OCI-LY1 (cell line): Measurements from ENCODE around the gene S100A4.
"Not testable (repeated sequence)": the region's sequence is repeated elsewhere in the genome, so short reads cannot be mapped to it uniquely, and the experiment has no call there.

Experiments used
- H2AFZ ChIP-seq: fragments of 200-600 bp; sonication (generic), shearing (Covaris generic); 2 replicates; pipeline ENCODE4 v1.6.0; 2014; ENCODE audit warnings: antibody characterized with exemption, mild to moderate bottlenecking, low read length
- H3F3A ChIP-seq: fragments of 200-600 bp; sonication (generic), shearing (Covaris generic); 2 replicates; pipeline ENCODE4 v1.6.0; 2014; ENCODE audit warnings: mild to moderate bottlenecking, antibody characterized with exemption, low read length, moderate library complexity; ENCODE audit not compliant: insufficient read depth
- H3K27ac ChIP-seq: fragments of 200-600 bp; sonication (generic); 2 replicates; pipeline ENCODE4 v1.5.1; 2014; ENCODE audit warnings: low read length, mixed run types, mild to moderate bottlenecking, low read depth; ENCODE audit not compliant: poor library complexity, severe bottlenecking
- H3K27me3 ChIP-seq: fragments of 200-600 bp; sonication (generic); 2 replicates; pipeline ENCODE4 v1.6.0; 2014; ENCODE audit warnings: antibody characterized with exemption, mild to moderate bottlenecking, low read length, moderate library complexity; ENCODE audit not compliant: insufficient read depth
- H3K36me3 ChIP-seq: fragments of 200-600 bp; sonication (generic); 2 replicates; pipeline ENCODE4 v1.6.1; 2014; ENCODE audit warnings: mild to moderate bottlenecking, antibody characterized with exemption, low read length, moderate library complexity, mixed read lengths; ENCODE audit not compliant: insufficient read depth
- H3K4me1 ChIP-seq: fragments of 200-600 bp; sonication (generic); 2 replicates; pipeline ENCODE4 v1.5.1; 2014; ENCODE audit warnings: mild to moderate bottlenecking, low read length, moderate library complexity; ENCODE audit not compliant: insufficient read depth, severe bottlenecking
- H3K4me2 ChIP-seq: fragments of 200-600 bp; sonication (generic), shearing (Covaris generic); 2 replicates; pipeline ENCODE4 v1.6.1; 2014; ENCODE audit warnings: low read length
- H3K4me3 ChIP-seq: fragments of 200-600 bp; sonication (generic); 2 replicates; pipeline ENCODE4 v1.5.1; 2014; ENCODE audit warnings: low read length, low read depth, mild to moderate bottlenecking, mixed read lengths; ENCODE audit not compliant: poor library complexity, severe bottlenecking
- H3K79me2 ChIP-seq: fragments of 200-600 bp; shearing (Covaris generic); 2 replicates; pipeline ENCODE4 v1.6.1; 2016; ENCODE audit warnings: mixed run types, low read length, mixed read lengths; ENCODE audit not compliant: insufficient read depth
- H3K9ac ChIP-seq: fragments of 200-600 bp; sonication (generic), shearing (Covaris generic); 2 replicates; pipeline ENCODE4 v1.6.1; 2014; ENCODE audit warnings: mild to moderate bottlenecking, low read length, mixed read lengths
- H3K9me2 ChIP-seq: fragments of 200-600 bp; sonication (generic), shearing (Covaris generic); 2 replicates; pipeline ENCODE4 v1.6.1; 2014; ENCODE audit warnings: low read depth, mild to moderate bottlenecking, low read length, mixed read lengths
- H3K9me3 ChIP-seq: fragments of 200-600 bp; shearing (Covaris generic); 2 replicates; pipeline ENCODE4 v1.6.1; 2014; ENCODE audit warnings: low read length, mixed read lengths
- H4K20me1 ChIP-seq: fragments of 200-600 bp; sonication (generic), shearing (Covaris generic); 2 replicates; pipeline ENCODE4 v1.6.0; 2016; ENCODE audit warnings: mild to moderate bottlenecking, low read length; ENCODE audit not compliant: insufficient read depth
- CTCF ChIP-seq: fragments of 200-600 bp; sonication (generic), shearing (Covaris generic); IDR thresholded peaks from 2 replicates; pipeline ENCODE4 v1.5.1; 2017; ENCODE audit warnings: mild to moderate bottlenecking, antibody characterized with exemption, low read length, moderate library complexity, mixed read lengths
- EZH2 ChIP-seq: fragments of 200-600 bp; sonication (generic), shearing (Covaris generic); IDR thresholded peaks from 2 replicates; pipeline ENCODE4 v1.8.0; 2017; ENCODE audit warnings: borderline replicate concordance, mixed run types, mild to moderate bottlenecking, antibody characterized with exemption, low read length, moderate library complexity, mixed read lengths

The S100A4 gene

GRCh38 chr1:153525088-153525728 lies 20.4 kb downstream of the S100A4 start:
- Histone ChIP-seq H3K36me3 (no peaks in the 10 kb centered on the region), H3K4me1 (no peaks in the 10 kb centered on the region), H4K20me1 (no peaks in the 10 kb centered on the region), H3K27ac (no peak overlapping the region), H3K4me2 (no peak overlapping the region), H3K9ac (no peak overlapping the region), H3K9me3 (no peaks in the 10 kb centered on the region), H3F3A (no peaks in the 10 kb centered on the region), H2AFZ (no peak overlapping the region), H3K79me2 (no peaks in the 10 kb centered on the region), H3K27me3 (peaks cover 4% of the 10 kb centered on the region), H3K4me3 (no peak overlapping the region), H3K9me2 (no peaks in the 10 kb centered on the region)
- TF ChIP-seq CTCF: no peak
- TF ChIP-seq EZH2: no peak

- H3K79me2 ChIP-seq, H4K20me1 ChIP-seq, H3K9me3 ChIP-seq, H3K27ac ChIP-seq, H3K4me3 ChIP-seq, H3K4me2 ChIP-seq, H3K9me2 ChIP-seq, H3K36me3 ChIP-seq, H2AFZ ChIP-seq, H3K9ac ChIP-seq, H3K4me1 ChIP-seq, H3F3A ChIP-seq, H3K27me3 ChIP-seq: not testable (repeated sequence)
Measured at GRCh38 chr1:153522353-153523048, 23.1 kb downstream of the S100A4 start.

- not testable (repeated sequence) for H2AFZ ChIP-seq, H3K4me3 ChIP-seq, H3K9me3 ChIP-seq, H3K9me2 ChIP-seq, H3K9ac ChIP-seq, H3K27ac ChIP-seq, H3K36me3 ChIP-seq, H3K4me2 ChIP-seq, H4K20me1 ChIP-seq, H3K79me2 ChIP-seq, H3K4me1 ChIP-seq, H3K27me3 ChIP-seq, H3F3A ChIP-seq
Measured at GRCh38 chr1:153521808-153522207, 23.8 kb downstream of the S100A4 start.

- H3K9ac ChIP-seq: no peak overlapping the region
- H2AFZ ChIP-seq: no peak overlapping the region
- no peaks in the 10 kb centered on the region for H3K9me3 ChIP-seq
- no peaks in the 10 kb centered on the region for H3K36me3 ChIP-seq
- H3K4me2 ChIP-seq: no peak overlapping the region
- no peaks in the 10 kb centered on the region; the same call in 1 of the 2 replicates for H3K27me3 ChIP-seq
- no peak overlapping the region for H3K4me3 ChIP-seq
- no peaks in the 10 kb centered on the region for H4K20me1 ChIP-seq
- no peaks in the 10 kb centered on the region for H3K4me1 ChIP-seq
- no peaks in the 10 kb centered on the region for H3K79me2 ChIP-seq
- H3F3A ChIP-seq: no peaks in the 10 kb centered on the region
- H3K9me2 ChIP-seq: no peaks in the 10 kb centered on the region
- TF ChIP-seq EZH2 (no peak), CTCF (no peak)
- no peak overlapping the region for H3K27ac ChIP-seq
Measured at GRCh38 chr1:153520818-153521476, 24.7 kb downstream of the S100A4 start.

- H4K20me1 ChIP-seq, H3K27me3 ChIP-seq, H3K4me1 ChIP-seq, H3K9me3 ChIP-seq, H2AFZ ChIP-seq, H3K9ac ChIP-seq, H3K9me2 ChIP-seq, H3K27ac ChIP-seq, H3K4me2 ChIP-seq, H3K4me3 ChIP-seq, H3F3A ChIP-seq, H3K36me3 ChIP-seq, H3K79me2 ChIP-seq: not testable (repeated sequence)
Measured at GRCh38 chr1:153520137-153520691, 25.4 kb downstream of the S100A4 start.
